PFSK-1 (cell line): ENCODE results near the gene BCKDHA.

Experiments used
- FOXP2 ChIP-seq: optimal IDR thresholded peaks from 2 replicates; pipeline ENCODE3; 2011; ENCODE audit warnings: borderline replicate concordance, control low read depth, inconsistent platforms; ENCODE audit not compliant: insufficient read depth; ENCODE audit errors: extremely low read length, extremely low read depth
- POLR2AphosphoS5 ChIP-seq: IDR thresholded peaks from 2 replicates; pipeline ENCODE4 v1.6.1; 2012; ENCODE audit warnings: low read depth, mild to moderate bottlenecking, control low read depth, low read length, moderate library complexity
- SIN3A ChIP-seq: IDR thresholded peaks from 2 replicates; pipeline ENCODE4 v1.6.1; 2012; ENCODE audit warnings: mild to moderate bottlenecking, low read length, moderate library complexity, borderline replicate concordance; ENCODE audit not compliant: insufficient read depth
- TAF1 ChIP-seq: IDR thresholded peaks from 2 replicates; pipeline ENCODE4 v1.6.1; 2012; ENCODE audit warnings: low read length, control low read depth, borderline replicate concordance; ENCODE audit not compliant: insufficient read depth
- TF ChIP-seq, protein P1 (sequence below), 2 experiments: IDR thresholded peaks; 2 replicates each; pipeline versions ENCODE4 v1.6.1 to v1.8.0; 2011 to 2012; ENCODE audit warnings: low read depth in 2 of 2, low read length in 2 of 2, control low read depth in 1 of 2, inconsistent platforms in 1 of 2, mild to moderate bottlenecking in 1 of 2, moderate library complexity in 1 of 2; ENCODE audit not compliant: insufficient read depth in 1 of 2

The BCKDHA gene

DNA sequence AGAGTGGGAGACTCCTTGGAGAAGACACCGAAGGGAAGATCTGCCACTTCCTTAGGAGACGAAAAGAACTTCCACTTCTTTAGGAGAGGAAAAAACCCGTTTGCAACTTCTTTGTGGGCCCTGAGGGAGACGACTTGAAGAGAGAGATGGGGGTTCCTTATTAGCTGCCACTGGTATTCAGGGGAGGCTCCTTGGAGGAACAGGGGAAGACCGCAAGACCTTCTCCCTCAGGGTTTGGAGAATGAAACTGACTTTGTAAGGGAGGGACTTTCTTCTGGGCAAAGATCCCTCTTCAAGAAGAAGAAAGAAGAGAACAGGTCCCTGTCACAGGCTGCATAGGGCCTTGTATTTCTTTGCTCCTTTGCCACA lies 416 bp downstream of the BCKDHA start:
- TF ChIP-seq FOXP2 (no peak), SIN3A (no peak), TAF1 (no peak)

DNA sequence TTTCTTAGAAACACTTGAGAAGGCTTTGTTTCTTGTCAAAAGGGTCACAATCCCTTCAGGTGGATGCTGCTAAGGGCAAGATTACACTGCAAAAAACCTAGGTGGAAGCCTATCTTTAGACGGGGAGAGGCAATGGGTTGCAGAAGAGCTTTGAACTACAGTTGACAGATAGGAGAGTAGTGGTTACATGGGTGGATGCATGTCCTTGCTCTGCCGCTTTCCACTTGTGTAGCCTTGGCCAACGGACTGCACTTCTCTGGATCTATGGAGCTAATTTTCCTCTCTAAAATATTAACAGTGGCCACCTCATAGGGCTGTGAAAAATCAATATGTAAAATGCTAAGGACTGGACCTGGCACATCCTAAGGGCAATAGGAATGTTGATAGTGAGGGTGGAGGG lies 980 bp downstream of the BCKDHA start:
- no peak for TF ChIP-seq POLR2AphosphoS5
- no peak for TF ChIP-seq SIN3A
- TF ChIP-seq, protein P1, sequence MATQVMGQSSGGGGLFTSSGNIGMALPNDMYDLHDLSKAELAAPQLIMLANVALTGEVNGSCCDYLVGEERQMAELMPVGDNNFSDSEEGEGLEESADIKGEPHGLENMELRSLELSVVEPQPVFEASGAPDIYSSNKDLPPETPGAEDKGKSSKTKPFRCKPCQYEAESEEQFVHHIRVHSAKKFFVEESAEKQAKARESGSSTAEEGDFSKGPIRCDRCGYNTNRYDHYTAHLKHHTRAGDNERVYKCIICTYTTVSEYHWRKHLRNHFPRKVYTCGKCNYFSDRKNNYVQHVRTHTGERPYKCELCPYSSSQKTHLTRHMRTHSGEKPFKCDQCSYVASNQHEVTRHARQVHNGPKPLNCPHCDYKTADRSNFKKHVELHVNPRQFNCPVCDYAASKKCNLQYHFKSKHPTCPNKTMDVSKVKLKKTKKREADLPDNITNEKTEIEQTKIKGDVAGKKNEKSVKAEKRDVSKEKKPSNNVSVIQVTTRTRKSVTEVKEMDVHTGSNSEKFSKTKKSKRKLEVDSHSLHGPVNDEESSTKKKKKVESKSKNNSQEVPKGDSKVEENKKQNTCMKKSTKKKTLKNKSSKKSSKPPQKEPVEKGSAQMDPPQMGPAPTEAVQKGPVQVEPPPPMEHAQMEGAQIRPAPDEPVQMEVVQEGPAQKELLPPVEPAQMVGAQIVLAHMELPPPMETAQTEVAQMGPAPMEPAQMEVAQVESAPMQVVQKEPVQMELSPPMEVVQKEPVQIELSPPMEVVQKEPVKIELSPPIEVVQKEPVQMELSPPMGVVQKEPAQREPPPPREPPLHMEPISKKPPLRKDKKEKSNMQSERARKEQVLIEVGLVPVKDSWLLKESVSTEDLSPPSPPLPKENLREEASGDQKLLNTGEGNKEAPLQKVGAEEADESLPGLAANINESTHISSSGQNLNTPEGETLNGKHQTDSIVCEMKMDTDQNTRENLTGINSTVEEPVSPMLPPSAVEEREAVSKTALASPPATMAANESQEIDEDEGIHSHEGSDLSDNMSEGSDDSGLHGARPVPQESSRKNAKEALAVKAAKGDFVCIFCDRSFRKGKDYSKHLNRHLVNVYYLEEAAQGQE (IDR thresholded peaks at IDR 0.05; ENCODE audit: insufficient read depth in 1 of 2, low read depth in 2 of 2, low read length in 2 of 2), result no peak
- no peak for TF ChIP-seq TAF1
- no peak for TF ChIP-seq FOXP2

DNA sequence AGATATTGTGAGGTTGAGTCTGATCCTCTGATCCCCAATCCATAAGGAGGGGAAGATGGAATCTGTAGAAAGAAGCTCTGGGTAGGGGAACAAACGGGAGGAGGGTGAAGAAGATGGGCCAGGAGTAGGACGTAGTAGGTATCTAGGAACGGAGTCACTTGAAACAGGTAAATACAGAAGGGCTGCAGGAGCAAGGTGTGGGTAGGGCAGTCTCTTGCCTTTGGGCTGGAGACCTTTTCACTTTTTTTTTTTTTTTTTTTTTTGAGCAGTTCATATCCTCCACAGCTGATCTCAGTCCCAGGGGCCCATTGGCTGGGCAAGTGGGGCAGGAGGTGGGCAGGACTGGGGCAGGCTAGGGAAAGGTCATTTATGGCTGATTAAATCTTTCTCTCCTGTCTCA lies 1.5 kb downstream of the BCKDHA start:
- TF ChIP-seq, protein P1 (IDR thresholded peaks at IDR 0.05; ENCODE audit: insufficient read depth in 1 of 2, low read depth in 2 of 2, low read length in 2 of 2), result no peak
- TF ChIP-seq FOXP2, result no peak
- TF ChIP-seq SIN3A, result no peak
- no peak for TF ChIP-seq TAF1

DNA sequence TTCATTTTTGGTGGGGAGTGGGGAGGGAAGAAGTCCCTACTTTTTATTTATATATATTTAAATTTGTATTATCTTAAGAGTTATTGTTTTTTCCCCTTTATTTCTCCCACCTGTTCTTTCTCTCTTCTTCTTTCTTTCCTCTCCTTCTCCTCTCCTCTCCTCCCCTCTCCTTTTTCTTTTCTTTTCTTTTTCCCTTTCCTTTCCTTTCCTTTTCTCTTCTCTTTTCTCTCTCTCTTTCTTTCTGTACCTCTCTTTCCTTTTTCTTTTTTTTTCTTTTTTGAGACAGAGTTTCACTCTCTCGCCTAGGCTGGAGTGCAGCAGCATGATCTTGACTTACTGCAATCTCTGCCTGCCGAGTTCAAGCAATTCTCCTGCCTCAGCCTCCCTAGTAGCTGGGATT lies 1.9 kb downstream of the BCKDHA start:
- TF ChIP-seq TAF1 (no peak), POLR2AphosphoS5 (no peak), FOXP2 (no peak), SIN3A (no peak)
- TF ChIP-seq, protein P1 (IDR thresholded peaks at IDR 0.05; ENCODE audit: insufficient read depth in 1 of 2, low read depth in 2 of 2, low read length in 2 of 2), result no peak

DNA sequence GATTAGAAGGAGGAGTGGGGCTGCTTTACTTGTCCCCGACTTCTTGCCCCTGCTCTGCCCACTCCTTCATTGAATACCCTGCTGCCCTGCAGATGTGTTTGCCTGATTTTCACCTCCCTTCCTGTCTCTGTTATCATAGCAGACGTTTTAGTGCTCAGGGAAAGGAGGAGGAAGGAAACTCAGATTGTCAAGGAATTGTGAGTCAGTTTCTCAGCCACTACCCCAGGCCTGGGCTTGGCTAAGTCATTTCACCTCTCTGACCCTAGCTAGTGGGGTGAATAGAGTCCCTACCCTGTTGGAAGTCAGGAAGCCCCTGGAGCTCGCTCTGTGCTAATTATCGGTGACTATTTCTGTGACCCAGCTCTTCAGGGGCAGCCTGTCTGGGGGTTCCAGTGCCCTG lies 3.9 kb downstream of the BCKDHA start:
- no peak for TF ChIP-seq TAF1
- no peak for TF ChIP-seq POLR2AphosphoS5
- TF ChIP-seq SIN3A, result no peak
- no peak for TF ChIP-seq FOXP2
- TF ChIP-seq, protein P1 (IDR thresholded peaks at IDR 0.05; ENCODE audit: insufficient read depth in 1 of 2, low read depth in 2 of 2, low read length in 2 of 2), result no peak
